Measurements from ENCODE around the gene GAPVD1.
A peak's percentile ranks its signal among the peaks of the same experiment; 100 is the strongest.

The GAPVD1 gene

GRCh38 chr9:125372441-125373226 lies 111.0 kb downstream of the GAPVD1 start:
- no peak for DNase-seq (ENCODE audit: extremely low read depth, low read depth)
- H3K4me3 ChIP-seq (replicated peaks; ENCODE audit: low read depth, low read length), result no peak overlapping the region
- no peak for TF ChIP-seq CTCF (IDR thresholded peaks at IDR 0.05; ENCODE audit: low read depth, low read length, missing control alignments)

- TF ChIP-seq CTCF (IDR thresholded peaks at IDR 0.05; ENCODE audit: low read depth, low read length, missing control alignments), result peak; percentile 77
- H3K4me3 ChIP-seq (replicated peaks; ENCODE audit: low read depth, low read length), result no peak overlapping the region
- DNase-seq (ENCODE audit: extremely low read depth, low read depth), result peak; percentile 25
These were observed 113.0 kb downstream of the GAPVD1 start for GRCh38 chr9:125374443-125375309.

- DNase-seq (ENCODE audit: extremely low read depth, low read depth), result no peak
- no peak overlapping the region for H3K4me3 ChIP-seq (replicated peaks; ENCODE audit: low read depth, low read length)
- TF ChIP-seq CTCF (IDR thresholded peaks at IDR 0.05; ENCODE audit: low read depth, low read length, missing control alignments), result no peak
These were observed 114.2 kb downstream of the GAPVD1 start for GRCh38 chr9:125375820-125376219.

- no peak for DNase-seq (ENCODE audit: extremely low read depth, low read depth)
These were observed 114.9 kb downstream of the GAPVD1 start for GRCh38 chr9:125376261-125377226.

GRCh38 chr9:125377584-125378250 lies 116.1 kb downstream of the GAPVD1 start:
- no peak for DNase-seq (ENCODE audit: extremely low read depth, low read depth)
- no peak overlapping the region for H3K4me3 ChIP-seq (replicated peaks; ENCODE audit: low read depth, low read length)
- no peak for TF ChIP-seq CTCF (IDR thresholded peaks at IDR 0.05; ENCODE audit: low read depth, low read length, missing control alignments)

More at GRCh38 chr9:125376261-125377226, 114.9 kb downstream of the GAPVD1 start:
- no peak for TF ChIP-seq CTCF (IDR thresholded peaks at IDR 0.05; ENCODE audit: low read depth, low read length, missing control alignments)
- H3K4me3 ChIP-seq (replicated peaks; ENCODE audit: low read depth, low read length), result no peak overlapping the region

GRCh38 chr9:125378778-125379177 lies 117.2 kb downstream of the GAPVD1 start:
- no peak for DNase-seq (ENCODE audit: extremely low read depth, low read depth)
- no peak for TF ChIP-seq CTCF (IDR thresholded peaks at IDR 0.05; ENCODE audit: low read depth, low read length, missing control alignments)
- no peak overlapping the region for H3K4me3 ChIP-seq (replicated peaks; ENCODE audit: low read depth, low read length)
